Thyroid gland (tissue), 4 donors: ENCODE results near the gene CMTR1. TPM values are rescaled to one million over a fixed set of nuclear protein-coding genes. Genes with fewer than 3 reads are reported as not detected.
"Not testable (repeated sequence)": the region's sequence is repeated elsewhere in the genome, so short reads cannot be mapped to it uniquely, and the experiment has no call there.

ENCODE experiments used
- DNase-seq, 2 donors: peaks; one replicate each; pipeline ENCODE4 v3.0.0-alpha.2; 2019
- H3K27ac ChIP-seq, 3 donors: fragments of 200-600 bp; sonication (generic); 1 replicate in 2 of 3; 2 replicates in 1 of 3; pipeline ENCODE4 v1.5.1; 2016 to 2019; ENCODE audit warnings: mild to moderate bottlenecking in 1 of 3, moderate library complexity in 1 of 3
- H3K27me3 ChIP-seq: fragments of 200-600 bp; sonication (generic); one replicate; pipeline ENCODE4 v1.5.1; 2019
- H3K36me3 ChIP-seq, 2 donors: fragments of 200-600 bp; sonication (generic); one replicate each; pipeline ENCODE4 v1.5.1; 2016 to 2019
- H3K4me1 ChIP-seq, 2 donors: fragments of 200-600 bp; sonication (generic); one replicate each; pipeline ENCODE4 v1.5.1; 2017 to 2019
- H3K4me3 ChIP-seq, 3 donors: fragments of 200-600 bp; sonication (generic); replicated peaks in 1 of 3; 1 replicate in 2 of 3; 2 replicates in 1 of 3; pipeline ENCODE4 v1.5.1; 2016; ENCODE audit warnings: mild to moderate bottlenecking in 1 of 3
- H3K9me3 ChIP-seq: fragments of 200-600 bp; sonication (generic); one replicate; pipeline ENCODE4 v1.5.1; 2017
- CTCF ChIP-seq, 6 experiments: fragments of 200-600 bp in 3 of 6; fragments of 450-650 bp in 3 of 6; sonication (generic) in 3 of 6; IDR thresholded peaks; one replicate each; pipeline ENCODE4 v1.5.1; 2016 to 2019; ENCODE audit warnings: antibody characterized with exemption in 6 of 6, mild to moderate bottlenecking in 2 of 6, inconsistent platforms in 1 of 6, moderate library complexity in 1 of 6
- POLR2A ChIP-seq, 2 donors: fragments of 450-650 bp; IDR thresholded peaks; one replicate each; pipeline ENCODE4 v1.6.1; 2017; ENCODE audit warnings: antibody characterized with exemption in 2 of 2, mild to moderate bottlenecking in 2 of 2, moderate library complexity in 1 of 2
- whole genome bisulfite sequencing, 2 donors: methylation state at CpG; one replicate each; pipeline ENCODE4 v1.1.5; 2017; 5-methylcytosine and 5-hydroxymethylcytosine counted together
- intact Hi-C: fragments of 100-400 bp; cut with DNase I; formaldehyde crosslinking; loops from one replicate; pipeline ENCODE4 v1.15.1; 2023
- total RNA-seq, 4 donors: library from RNA; depleted of rRNA; stranded (reverse); fragments of >200 nt; gene quantifications; one replicate each; pipeline ENCODE4 v1.2.3, GENCODE V29; 2016

The CMTR1 gene
- total RNA-seq, 4 donors from 2014 or later = 29.3 to 41.5 (median 33.1) TPM

GRCh38 chr6:37499433-37500293 lies 66.6 kb downstream of the CMTR1 start, which contains the start of gene CCDC167:
TSS of gene CCDC167 (minus strand) at chr6:37499893. CDS start at chr6:37499863, 30 bp downstream.
- Histone ChIP-seq H3K4me1 (peaks cover 6% of the 10 kb centered on the region in 2 donors), H3K27ac (no peak within 1 kb of the TSS), H3K9me3 (no peaks in the 10 kb centered on the region), H3K27me3 (no peaks in the 10 kb centered on the region), H3K36me3 (no peaks in the 10 kb centered on the region), H3K4me3 (peak within 1 kb of the TSS; percentile 30 to 42 (median 41))
- DNase-seq = peak; percentile 94 to 95
- intact Hi-C loops = no loop called here
- no peak for TF ChIP-seq POLR2A (IDR thresholded peaks at IDR 0.05)
- TF ChIP-seq CTCF (IDR thresholded peaks at IDR 0.05) = no peak
- WGBS, 2 donors = 1 to 2% methylated on average over 36 to 38 of the region's 38 CpGs

DNA sequence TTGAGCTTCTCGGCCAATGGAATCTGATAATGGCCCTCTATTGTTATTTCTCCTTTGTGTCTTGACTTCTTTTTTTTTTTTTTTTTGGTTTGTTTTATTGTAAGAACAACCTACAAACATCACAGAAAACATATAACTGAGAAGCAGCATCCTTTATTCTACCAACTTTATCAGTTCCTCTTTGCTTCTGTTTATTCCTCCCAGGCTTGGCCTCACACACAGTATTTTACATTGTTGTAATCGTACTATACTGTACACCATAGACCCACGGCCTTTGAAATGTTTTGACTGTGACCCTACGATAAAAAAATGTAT lies 67.2 kb downstream of the CMTR1 start:
- H3K36me3 ChIP-seq = no peaks in the 10 kb centered on the region
- no peak for DNase-seq
- WGBS, 2 donors = 71 to 72% methylated on average over 4 of the region's 4 CpGs
- no peaks in the 10 kb centered on the region for H3K27me3 ChIP-seq
- intact Hi-C loops = no loop called here
- no peaks in the 10 kb centered on the region for H3K9me3 ChIP-seq
- TF ChIP-seq CTCF (IDR thresholded peaks at IDR 0.05) (no peak), POLR2A (IDR thresholded peaks at IDR 0.05) (no peak)
- H3K4me1 ChIP-seq = peaks cover 6% of the 10 kb centered on the region in 2 donors
- no peak overlapping the region for H3K27ac ChIP-seq
- H3K4me3 ChIP-seq = peak overlapping the region in 1 of 3 donors; percentile 42

GRCh38 chr6:37500904-37501303 lies 67.9 kb downstream of the CMTR1 start:
- H3K9me3 ChIP-seq, H3K4me3 ChIP-seq, intact Hi-C loops, H3K4me1 ChIP-seq, H3K27me3 ChIP-seq, H3K27ac ChIP-seq, DNase-seq, H3K36me3 ChIP-seq: not testable (repeated sequence)
- 92 to 96% methylated on average over 6 of the region's 6 CpGs for WGBS, 2 donors

DNA sequence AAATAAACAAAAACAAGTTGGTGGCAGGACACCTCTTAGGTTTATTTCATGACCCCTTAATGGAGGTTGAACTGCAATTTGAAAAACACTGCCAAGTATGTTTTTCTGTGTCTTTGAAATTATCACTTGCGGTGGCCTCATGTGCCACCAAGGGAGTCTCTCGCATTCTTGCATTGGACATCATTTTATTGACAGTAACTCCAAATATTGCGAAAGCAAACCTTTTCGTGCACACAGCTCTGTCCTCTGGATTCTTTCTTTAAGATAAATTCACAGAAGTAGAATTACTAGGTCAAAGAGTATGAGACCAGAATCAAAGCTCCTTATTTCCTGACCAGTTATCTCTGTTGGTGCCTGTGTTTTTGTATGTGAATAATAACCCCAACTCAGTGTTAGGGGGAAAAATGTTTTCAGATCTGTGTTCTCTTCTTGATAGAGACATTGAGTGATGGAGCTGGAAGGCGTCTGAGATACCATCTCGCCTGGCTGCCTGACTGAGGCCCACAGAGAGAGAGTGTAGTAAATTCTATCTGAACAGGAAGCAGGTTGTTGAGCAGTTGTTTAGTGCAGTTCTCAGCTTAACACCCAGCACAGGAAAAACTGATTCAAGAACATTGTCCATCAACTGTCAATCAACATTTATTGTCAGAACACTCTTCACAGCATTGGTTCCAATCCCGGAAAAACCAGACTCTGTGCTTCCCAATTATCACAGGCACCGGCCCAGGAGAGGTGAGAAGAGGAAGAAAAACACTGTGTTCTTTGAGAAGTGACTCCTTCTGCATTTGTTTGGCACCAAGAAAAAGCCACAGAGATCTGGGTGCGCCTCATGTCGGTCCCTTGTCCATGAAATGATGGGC lies 68.8 kb downstream of the CMTR1 start:
- DNase-seq = no peak
- H3K27me3 ChIP-seq = no peaks in the 10 kb centered on the region
- intact Hi-C loops = no loop called here
- no peak overlapping the region for H3K4me3 ChIP-seq
- H3K36me3 ChIP-seq = no peaks in the 10 kb centered on the region
- H3K4me1 ChIP-seq = peaks cover 6% of the 10 kb centered on the region in 2 donors
- 72 to 81% methylated on average over 10 of the region's 10 CpGs for WGBS, 2 donors
- TF ChIP-seq CTCF (IDR thresholded peaks at IDR 0.05) = no peak
- TF ChIP-seq POLR2A (IDR thresholded peaks at IDR 0.05) = no peak
- no peaks in the 10 kb centered on the region for H3K9me3 ChIP-seq
- H3K27ac ChIP-seq = no peak overlapping the region

GRCh38 chr6:37502703-37503291 lies 69.8 kb downstream of the CMTR1 start:
- H3K27ac ChIP-seq = no peak overlapping the region
- TF ChIP-seq POLR2A (IDR thresholded peaks at IDR 0.05) (no peak), CTCF (IDR thresholded peaks at IDR 0.05) (no peak)
- no peaks in the 10 kb centered on the region for H3K27me3 ChIP-seq
- peaks cover 6% of the 10 kb centered on the region in 2 donors for H3K4me1 ChIP-seq
- no peak for DNase-seq
- intact Hi-C loops = no loop called here
- 54 to 64% methylated on average over 7 of the region's 7 CpGs for WGBS, 2 donors
- H3K36me3 ChIP-seq = no peaks in the 10 kb centered on the region
- H3K4me3 ChIP-seq = no peak overlapping the region
- H3K9me3 ChIP-seq = no peaks in the 10 kb centered on the region
